ENCODE data around the gene RNF126. TPM values are rescaled to one million over a fixed set of nuclear protein-coding genes. Genes with fewer than 3 reads are reported as not detected.

The RNF126 gene
- total and polyA plus RNA-seq, 2 experiments from 2014 or later, result 95.7 to 112 TPM

- Histone ChIP-seq H3K4me1 (ENCODE audit: insufficient read depth) (no peaks in the 10 kb centered on the region), H3K36me3 (ENCODE audit: insufficient read depth) (no peaks in the 10 kb centered on the region)
- no peak overlapping the region for H3K27ac Mint-ChIP-seq
Measured at GRCh38 chr19:617551-618246, 45.3 kb downstream of the RNF126 start.

More at GRCh38 chr19:617551-618246, 45.3 kb downstream of the RNF126 start:
- H3F3A ChIP-seq (replicated peaks; ENCODE audit: low read depth), result no peaks in the 10 kb centered on the region
- no peak overlapping the region for H2AFZ ChIP-seq
- Mint-ChIP-seq H3K4me1 (peaks cover 3% of the 10 kb centered on the region; the same call in 2 of the 3 replicates), H3K27me3 (ENCODE audit: insufficient read depth, low read depth, poor library complexity) (peaks cover 15% of the 10 kb centered on the region), H3K9me3 (no peaks in the 10 kb centered on the region), H3K36me3 (ENCODE audit: low read depth) (peaks cover 36% of the 10 kb centered on the region), H3K4me3 (no peak overlapping the region; the same call in 2 of the 3 replicates)
- ATAC-seq (no peak), DNase-seq (ENCODE audit: low spot score) (no peak)
- TF ChIP-seq ZNF331 (CRISPR knock-in tag; IDR thresholded peaks at IDR 0.05; ENCODE audit: low read depth), result no peak
- TF ChIP-seq POLR2AphosphoS5 (IDR thresholded peaks at IDR 0.05; ENCODE audit: low read depth), result no peak
- no peak for TF ChIP-seq STAT1 (IDR thresholded peaks at IDR 0.05; ENCODE audit: unreplicated experiment)
- TF ChIP-seq CTCF (conservative IDR thresholded peaks at IDR 0.05; ENCODE audit: low read depth in 2 of 2), result no peak
- TF ChIP-seq ZNF114 (CRISPR knock-in tag; IDR thresholded peaks at IDR 0.05), result no peak
- TF ChIP-seq CREB1 (CRISPR knock-in tag; IDR thresholded peaks at IDR 0.05; ENCODE audit: low read depth), result no peak
- no peak for TF ChIP-seq ETS1 (IDR thresholded peaks at IDR 0.05)
- TF ChIP-seq NANOG (IDR thresholded peaks at IDR 0.05; ENCODE audit: borderline replicate concordance), result no peak
- no peak for TF ChIP-seq JUNB (IDR thresholded peaks at IDR 0.05; ENCODE audit: unreplicated experiment)
- TF ChIP-seq ZNF462 (CRISPR knock-in tag; IDR thresholded peaks at IDR 0.05), result no peak
- no peak for TF ChIP-seq REST (IDR thresholded peaks at IDR 0.05; ENCODE audit: unreplicated experiment)
- TF ChIP-seq EZH2 (IDR thresholded peaks at IDR 0.05; ENCODE audit: low read depth, unreplicated experiment), result no peak
- TF ChIP-seq EZH2phosphoT487 (IDR thresholded peaks at IDR 0.05; ENCODE audit: unreplicated experiment), result no peak
- no peaks in the 10 kb centered on the region for H3K79me2 ChIP-seq (replicated peaks; ENCODE audit: insufficient read depth)
- no peak overlapping the region for H3K4me2 ChIP-seq
- H3K27me3 ChIP-seq (ENCODE audit: insufficient read depth), result no peaks in the 10 kb centered on the region
- H3K9me2 ChIP-seq (ENCODE audit: insufficient read depth), result no peaks in the 10 kb centered on the region
- H4K20me1 ChIP-seq (replicated peaks; ENCODE audit: insufficient read depth), result peaks cover 4% of the 10 kb centered on the region; the same call in 1 of the 2 replicates
- no peak overlapping the region for H3K4me3 ChIP-seq
- H3K27ac ChIP-seq (ENCODE audit: low read depth), result no peak overlapping the region
